Kasumi-1 (cell line): Measurements from ENCODE around the gene IKZF2.

Experiments
- DNase-seq, 2 experiments: peaks; one replicate each; lab custom pipeline; 2025; lab: John Stamatoyannopoulos, UW

Gene IKZF2

DNA sequence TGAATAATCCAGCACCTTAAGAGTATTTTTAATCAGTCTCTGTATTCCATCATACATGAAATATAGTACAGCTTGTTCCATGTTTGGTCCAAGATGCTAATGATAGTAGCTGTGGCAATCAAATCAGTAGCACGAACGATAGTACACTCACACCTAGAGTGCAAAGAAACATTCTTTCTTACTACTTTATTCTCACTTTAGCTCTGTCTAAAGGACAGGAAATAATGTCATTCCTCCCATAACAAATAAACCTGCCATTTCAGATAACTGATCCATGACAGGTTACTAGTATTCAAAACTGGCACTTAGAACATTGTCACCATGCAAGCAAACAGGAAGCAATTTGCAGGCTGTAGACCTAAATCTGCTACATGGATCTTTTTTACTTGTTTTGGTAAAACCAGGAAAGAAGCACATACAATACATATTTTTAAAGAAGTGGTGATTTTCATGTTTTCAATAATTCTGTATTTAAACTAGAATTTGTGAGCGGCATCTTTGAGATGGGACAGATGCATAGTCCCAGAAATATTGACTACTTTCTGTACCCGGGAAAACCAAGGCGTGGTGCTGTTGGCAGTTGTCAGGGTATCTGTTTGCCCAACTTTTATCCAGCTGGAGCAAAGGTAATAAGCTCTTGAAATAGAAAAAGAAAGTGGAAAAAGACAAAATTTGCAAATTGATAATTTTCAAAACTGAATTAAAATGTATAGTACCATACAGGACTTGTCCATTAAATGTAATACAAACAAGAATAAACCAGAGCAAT lies 49.5 kb downstream of the IKZF2 start:
- no peak for DNase-seq

GRCh38 chr2:213101109-213101508 lies 50.3 kb downstream of the IKZF2 start:
- no peak for DNase-seq

DNA sequence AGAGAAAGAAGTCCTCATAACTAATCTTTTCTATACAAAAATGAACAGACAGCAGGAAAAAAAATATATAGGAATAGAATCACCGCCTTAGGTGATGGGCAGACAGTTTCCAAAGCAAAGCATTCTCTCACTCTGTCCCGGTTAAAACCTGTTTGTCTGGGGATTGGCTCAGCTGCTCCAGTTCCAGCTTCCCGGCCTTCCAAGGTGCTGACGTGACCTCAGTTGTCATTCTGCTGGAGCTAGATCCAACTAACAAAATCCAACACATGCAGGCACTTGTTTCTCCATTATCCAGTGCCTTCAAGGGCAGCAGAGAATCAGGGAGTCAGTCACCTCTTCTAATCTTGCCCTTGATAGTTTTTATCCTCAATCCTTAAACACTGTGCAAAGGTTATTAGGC lies 52.8 kb downstream of the IKZF2 start:
- no peak for DNase-seq

DNA sequence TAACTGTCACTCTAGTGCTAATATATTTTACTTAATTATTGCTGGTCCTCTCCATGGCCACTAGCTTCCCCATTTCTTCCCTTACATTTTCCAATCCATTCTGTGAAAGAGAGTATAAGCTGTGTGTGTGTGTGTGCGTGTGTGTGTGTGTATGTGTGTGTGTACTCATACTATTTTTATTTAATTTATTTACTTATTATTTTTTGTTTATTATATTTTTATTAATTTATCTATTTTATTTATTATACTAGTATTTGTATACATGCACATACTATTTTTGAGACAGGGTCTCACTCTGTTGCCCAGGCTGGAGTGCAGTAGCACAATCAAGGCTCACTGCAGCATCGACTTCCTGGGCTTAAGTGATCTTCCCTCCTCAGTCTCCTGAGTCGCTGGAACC lies 59.6 kb downstream of the IKZF2 start:
- no peak for DNase-seq

DNA sequence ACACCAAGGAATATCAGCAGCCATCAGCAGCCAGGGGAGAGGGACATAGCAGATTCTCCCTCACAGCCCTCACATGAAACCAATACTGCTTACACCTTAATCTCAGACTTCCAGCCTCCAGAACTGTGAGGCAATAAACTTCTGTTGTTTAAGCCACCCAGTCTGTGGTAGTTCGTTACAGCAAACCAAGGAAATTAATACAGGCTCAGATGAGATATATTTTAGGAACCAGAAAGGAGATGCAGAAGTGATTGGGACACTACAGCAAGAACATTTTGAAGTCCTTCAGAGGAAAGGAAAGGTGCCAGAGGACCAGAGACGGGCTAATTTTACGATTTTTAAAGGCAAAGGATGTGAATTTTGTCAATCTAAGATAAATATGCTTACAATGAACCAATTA lies 60.6 kb downstream of the IKZF2 start:
- no peak for DNase-seq

DNA sequence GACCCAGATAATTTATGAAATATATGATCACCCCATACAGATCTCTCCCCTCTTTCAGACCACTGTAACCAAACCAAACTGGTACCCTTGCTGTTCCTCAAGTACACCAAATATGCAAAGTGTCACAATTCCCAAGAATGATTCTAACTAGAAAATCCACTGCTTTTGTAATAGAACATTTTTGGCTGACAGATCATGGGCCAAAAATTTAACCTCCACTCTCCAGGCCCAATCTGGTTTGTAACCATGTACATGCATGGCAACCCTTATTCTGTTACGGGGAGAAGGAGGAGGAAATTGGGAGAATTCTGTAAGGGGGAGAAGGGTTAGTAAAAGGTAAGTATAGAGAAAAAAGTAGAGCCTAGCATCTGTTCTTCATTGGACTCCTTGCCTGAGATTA lies 62.0 kb downstream of the IKZF2 start:
- DNase-seq, result no peak

- no peak for DNase-seq
These were observed 64.4 kb downstream of the IKZF2 start for GRCh38 chr2:213087040-213087439.

GRCh38 chr2:213086571-213086970 lies 64.8 kb downstream of the IKZF2 start:
- no peak for DNase-seq

- DNase-seq, result no peak
These were observed 65.4 kb downstream of the IKZF2 start for GRCh38 chr2:213086050-213086449.

DNA sequence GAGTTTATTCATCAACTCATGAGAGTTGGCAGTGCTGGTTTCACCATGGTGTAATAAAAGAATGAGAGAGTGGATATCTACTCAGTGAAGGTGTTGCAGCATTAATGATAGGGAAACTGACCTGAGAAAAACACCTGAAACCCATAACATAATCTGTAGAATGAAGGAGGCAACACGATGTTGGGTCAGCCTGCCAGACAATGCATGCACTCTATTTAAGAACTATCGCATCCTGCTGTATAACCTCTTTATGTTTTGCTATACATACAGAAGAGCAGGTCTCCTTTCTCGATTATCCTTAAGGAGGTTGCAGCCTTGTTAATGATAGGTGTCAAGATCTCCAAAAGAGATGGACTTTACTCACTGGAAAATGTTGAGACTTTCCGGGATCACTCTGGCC lies 65.9 kb downstream of the IKZF2 start:
- DNase-seq, result no peak

DNA sequence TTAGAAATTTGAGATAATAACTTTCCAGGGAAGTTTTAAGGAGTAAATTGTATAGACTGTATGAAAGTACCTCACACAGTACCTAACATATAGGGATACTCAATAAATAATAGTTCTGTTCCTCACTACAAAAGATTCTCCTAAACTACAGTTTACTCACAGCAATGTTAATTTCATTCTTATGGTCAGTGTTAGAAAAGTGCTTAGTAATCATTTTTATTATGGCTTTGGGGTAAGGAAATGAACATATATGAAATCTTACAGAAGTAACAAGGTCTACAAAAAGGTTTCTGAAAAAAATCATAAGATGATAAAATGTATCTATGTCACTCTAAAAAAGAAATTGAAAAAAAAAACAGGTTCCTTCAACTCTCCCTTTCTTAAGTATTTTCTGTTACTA lies 67.2 kb downstream of the IKZF2 start:
- DNase-seq, result no peak

DNA sequence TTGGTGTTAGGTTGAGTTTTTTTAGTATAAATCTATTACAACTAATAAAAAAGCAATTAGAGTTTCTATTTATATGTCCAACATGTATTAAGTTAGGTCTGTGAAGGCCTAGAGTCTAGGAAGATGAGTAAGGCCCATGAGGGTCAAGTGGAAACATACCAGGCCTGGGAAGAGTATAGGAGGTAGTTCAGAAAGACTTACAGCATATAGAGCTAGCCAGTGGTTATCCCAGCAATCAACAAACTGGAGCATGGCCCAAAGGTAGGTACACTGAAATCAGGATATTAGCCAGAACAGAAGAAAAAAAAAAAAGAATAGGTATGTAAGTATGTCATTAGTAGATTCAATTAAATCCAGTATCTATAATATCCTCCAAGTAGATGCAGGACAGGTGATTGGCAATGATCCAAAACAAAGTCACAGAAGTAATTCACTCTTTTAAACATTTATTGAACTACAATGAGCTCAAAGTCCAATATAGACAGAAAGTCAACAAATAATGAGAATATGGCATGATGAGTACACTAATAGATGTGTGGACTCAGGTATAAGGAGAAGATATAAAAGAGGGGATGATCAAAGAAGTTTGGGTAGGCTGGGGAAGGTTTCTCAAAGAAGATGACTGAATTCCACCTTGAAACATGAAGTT lies 70.3 kb downstream of the IKZF2 start:
- DNase-seq, result no peak

- DNase-seq, result no peak
These were observed 71.7 kb downstream of the IKZF2 start for GRCh38 chr2:213079756-213080155.

- no peak for DNase-seq
These were observed 72.7 kb downstream of the IKZF2 start for GRCh38 chr2:213078686-213079085.

DNA sequence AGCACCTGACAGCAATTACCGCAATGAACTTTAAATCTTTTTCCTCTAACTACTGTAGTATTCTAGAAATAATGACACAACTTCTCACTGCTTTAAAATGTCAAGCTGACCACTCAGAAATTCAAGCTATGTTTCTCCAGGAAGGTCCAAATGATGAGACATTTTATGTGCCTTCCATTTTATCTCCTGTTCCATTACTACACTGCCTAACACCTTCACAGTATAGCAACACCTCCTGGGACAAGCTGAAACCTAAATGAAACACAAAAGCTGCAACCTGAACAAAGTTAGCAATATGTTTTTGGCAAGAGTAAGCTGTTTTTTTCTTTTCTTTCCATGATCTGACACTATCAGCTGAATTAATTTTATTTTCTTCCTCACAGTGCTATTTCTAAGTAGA lies 81.9 kb downstream of the IKZF2 start:
- no peak for DNase-seq

DNA sequence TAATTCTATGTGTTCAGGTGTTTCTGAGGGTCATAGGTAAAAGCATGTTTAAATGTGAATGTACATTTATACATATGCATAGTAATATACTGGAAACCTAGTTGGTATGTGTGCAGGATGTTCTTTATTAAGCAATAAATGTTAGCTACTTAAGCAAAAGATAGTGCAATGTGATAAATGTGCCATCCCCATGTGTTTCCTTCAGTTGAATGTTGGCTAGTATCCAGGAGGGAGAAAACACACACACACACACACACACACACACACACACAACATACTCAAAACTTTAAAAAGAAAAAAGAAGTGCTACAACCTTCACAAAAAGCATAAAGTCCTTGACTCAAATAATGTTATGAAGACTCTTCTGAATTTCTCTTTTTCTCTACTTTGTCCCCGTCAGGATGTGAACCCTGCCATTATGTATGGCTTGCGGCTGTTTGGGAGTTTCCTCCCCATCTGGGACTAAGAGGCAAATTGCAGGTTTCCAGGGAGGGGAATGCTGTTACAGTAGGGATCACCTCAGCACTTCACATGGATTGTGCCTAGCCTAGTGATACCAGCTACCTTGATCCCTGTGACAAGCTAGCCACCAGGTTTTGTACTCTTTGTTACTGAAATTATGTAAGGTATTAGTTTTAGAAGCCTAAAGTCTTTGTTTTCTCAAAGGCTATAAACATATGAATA lies 82.6 kb downstream of the IKZF2 start:
- peak in 1 of 2 experiments; percentile 13 for DNase-seq

- DNase-seq, result no peak
These were observed 83.5 kb downstream of the IKZF2 start for GRCh38 chr2:213067888-213068287.

GRCh38 chr2:213066443-213066743 lies 85.0 kb downstream of the IKZF2 start:
- no peak for DNase-seq

DNA sequence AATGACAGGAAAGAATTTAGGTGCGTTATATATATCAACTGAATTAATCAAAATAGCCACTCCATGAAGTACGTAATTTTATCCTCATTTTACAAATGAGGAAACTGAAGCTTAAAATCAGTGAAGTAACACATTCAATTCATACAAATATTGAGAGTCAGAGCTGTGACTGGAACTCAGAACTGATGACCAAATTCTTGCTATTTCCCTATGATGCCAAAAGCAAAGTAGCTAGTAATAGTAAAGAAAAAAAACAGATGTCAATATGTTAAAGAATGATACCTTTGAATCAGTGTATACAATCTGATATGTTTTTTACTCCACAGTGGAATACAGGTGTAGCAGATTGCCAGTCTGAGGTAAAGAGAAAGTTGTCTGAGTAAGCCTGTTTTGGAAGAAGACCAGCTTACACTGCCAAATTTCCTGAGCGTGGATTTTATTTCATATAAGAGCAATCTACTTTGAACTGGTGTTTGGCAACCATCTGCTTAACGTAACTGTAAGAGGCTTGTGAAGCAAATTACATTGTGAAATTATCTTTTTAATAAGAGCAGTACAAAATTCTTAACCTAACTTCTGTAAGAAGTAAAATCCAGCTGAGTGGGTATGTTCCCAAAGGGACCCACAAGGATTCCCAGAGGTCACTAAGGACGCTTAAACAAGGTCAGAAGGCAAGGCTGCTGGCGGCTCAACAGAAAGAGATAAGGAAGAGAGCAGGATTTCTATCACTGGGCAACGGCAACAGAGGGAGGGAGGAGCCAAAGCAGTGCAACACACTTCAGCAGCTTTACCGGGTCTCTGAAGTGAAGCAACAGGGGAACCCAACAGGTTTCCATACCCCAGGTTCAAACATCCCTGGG lies 85.6 kb downstream of the IKZF2 start:
- no peak for DNase-seq

- DNase-seq, result no peak
These were observed 87.3 kb downstream of the IKZF2 start for GRCh38 chr2:213064099-213064498.

DNA sequence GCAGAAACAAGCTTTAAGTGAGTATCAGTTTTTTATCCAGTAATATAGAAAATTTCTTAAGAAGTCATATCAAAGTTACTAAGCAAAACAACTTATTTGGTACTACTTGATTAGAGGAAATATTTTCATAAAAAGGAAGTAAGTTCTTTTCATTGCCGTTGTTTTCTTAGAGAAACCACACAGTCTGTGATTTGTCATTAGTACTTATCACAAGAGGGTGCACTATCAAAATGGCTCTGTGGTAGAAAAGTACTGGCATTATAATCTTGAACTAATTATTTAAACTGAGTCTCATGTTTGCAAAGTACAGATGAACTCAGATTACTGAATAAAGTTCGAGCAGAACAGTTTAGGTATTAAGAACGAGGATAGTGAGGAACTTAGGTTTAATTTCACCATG lies 93.4 kb downstream of the IKZF2 start:
- no peak for DNase-seq

DNA sequence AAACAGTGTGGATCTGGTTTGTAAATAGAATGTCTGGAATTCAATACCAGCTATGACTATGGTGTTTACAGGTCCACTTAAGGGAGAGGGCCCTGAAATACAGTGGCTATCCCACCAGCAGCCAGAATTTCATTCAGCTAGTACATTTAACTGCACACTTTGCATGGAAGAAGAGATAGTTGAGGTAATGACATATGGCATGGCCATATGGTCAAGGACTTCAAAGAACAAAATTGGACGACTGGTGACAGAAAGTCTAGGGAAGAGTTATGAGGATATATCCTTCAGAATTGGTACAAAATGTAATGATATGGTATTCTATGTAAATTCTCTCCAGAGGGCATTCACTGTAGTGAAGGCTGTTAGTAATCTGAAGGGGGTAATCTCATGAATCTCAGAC lies 105.0 kb downstream of the IKZF2 start:
- DNase-seq, result no peak

DNA sequence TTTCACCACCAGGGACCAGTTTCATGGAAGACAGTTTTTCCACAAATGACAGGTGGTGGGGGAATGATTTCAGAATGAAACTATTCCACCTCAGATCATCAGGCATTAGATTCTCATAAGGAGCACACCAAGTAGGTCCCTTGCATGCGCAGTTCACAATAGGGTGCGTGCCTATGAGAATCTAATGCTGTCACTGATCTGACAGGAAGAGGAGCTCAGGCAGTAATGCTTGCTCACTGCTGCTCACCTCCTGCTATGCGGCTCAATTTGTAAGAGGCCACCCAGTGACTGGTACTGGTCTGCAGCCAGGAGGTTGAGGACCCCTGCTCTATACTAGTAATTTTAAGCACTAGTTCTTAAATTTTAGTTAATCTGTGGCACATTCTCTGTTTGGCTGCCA lies 107.8 kb downstream of the IKZF2 start:
- no peak for DNase-seq
